Mesothelial cell of epicardium (in vitro differentiated cells): ENCODE measurements around the gene TEKT1. TPM values are rescaled to one million over a fixed set of nuclear protein-coding genes. Genes with fewer than 3 reads are reported as not detected.

Experiments
- DNase-seq, 2 experiments: peaks; one replicate each; pipeline ENCODE4 v3.0.0; 2021; ENCODE audit warnings: low spot score in 2 of 2; ENCODE audit not compliant: unreplicated experiment in 2 of 2
- H3K27ac Mint-ChIP-seq: 2 replicates; pipeline ENCODE4 v1.8.0; 2021; ENCODE audit warnings: mixed read lengths
- H3K27me3 Mint-ChIP-seq: 2 replicates; pipeline ENCODE4 v1.8.0; 2021; ENCODE audit warnings: low read depth, mixed read lengths
- H3K36me3 Mint-ChIP-seq: 2 replicates; pipeline ENCODE4 v1.8.0; 2021; ENCODE audit warnings: mixed read lengths
- H3K4me1 Mint-ChIP-seq: 2 replicates; pipeline ENCODE4 v1.8.0; 2021; ENCODE audit warnings: mixed read lengths
- H3K4me3 Mint-ChIP-seq: 2 replicates; pipeline ENCODE4 v1.8.0; 2021; ENCODE audit warnings: mild to moderate bottlenecking, moderate library complexity, mixed read lengths
- H3K9me3 Mint-ChIP-seq: 2 replicates; pipeline ENCODE4 v1.8.0; 2021; ENCODE audit warnings: mixed read lengths
- total RNA-seq: library from RNA; stranded (reverse); gene quantifications from 3 replicates; pipeline ENCODE4 v1.2.1, GENCODE V29; 2021
- TF ChIP-seq, protein P1 (sequence below): fragments of 200-600 bp; sonication (generic); IDR thresholded peaks from one replicate; pipeline ENCODE4 v1.5.0; 2021; ENCODE audit warnings: antibody characterized with exemption; ENCODE audit not compliant: unreplicated experiment

TEKT1 gene
- total RNA-seq, 1 donor from 2014 or later = not detected

DNA sequence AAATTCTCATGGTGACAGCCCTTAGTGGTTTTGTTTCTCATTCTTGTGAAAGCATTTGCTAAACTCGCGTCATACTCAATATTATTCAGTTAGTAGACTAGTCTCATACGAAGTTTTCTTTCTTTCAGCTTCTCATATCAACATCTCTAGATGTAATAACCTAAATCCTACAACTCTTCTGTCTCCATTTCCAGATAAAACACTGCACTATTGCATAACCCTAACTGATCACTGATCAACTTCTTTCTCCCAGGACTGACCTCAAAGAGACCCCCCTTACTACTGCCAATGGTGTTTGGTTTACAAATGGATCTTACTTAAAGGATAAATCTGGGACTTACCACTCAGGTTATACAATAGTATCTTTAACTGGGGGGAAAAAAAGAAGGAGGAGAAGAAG lies 36.3 kb upstream of the TEKT1 start:
- DNase-seq = no peak
- Mint-ChIP-seq H3K4me3 (no peak overlapping the region), H3K27ac (no peak overlapping the region), H3K36me3 (peaks cover 1% of the 10 kb centered on the region), H3K27me3 (peaks cover 5% of the 10 kb centered on the region), H3K9me3 (no peaks in the 10 kb centered on the region), H3K4me1 (no peaks in the 10 kb centered on the region)
- TF ChIP-seq, protein P1, sequence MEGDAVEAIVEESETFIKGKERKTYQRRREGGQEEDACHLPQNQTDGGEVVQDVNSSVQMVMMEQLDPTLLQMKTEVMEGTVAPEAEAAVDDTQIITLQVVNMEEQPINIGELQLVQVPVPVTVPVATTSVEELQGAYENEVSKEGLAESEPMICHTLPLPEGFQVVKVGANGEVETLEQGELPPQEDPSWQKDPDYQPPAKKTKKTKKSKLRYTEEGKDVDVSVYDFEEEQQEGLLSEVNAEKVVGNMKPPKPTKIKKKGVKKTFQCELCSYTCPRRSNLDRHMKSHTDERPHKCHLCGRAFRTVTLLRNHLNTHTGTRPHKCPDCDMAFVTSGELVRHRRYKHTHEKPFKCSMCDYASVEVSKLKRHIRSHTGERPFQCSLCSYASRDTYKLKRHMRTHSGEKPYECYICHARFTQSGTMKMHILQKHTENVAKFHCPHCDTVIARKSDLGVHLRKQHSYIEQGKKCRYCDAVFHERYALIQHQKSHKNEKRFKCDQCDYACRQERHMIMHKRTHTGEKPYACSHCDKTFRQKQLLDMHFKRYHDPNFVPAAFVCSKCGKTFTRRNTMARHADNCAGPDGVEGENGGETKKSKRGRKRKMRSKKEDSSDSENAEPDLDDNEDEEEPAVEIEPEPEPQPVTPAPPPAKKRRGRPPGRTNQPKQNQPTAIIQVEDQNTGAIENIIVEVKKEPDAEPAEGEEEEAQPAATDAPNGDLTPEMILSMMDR = no peak

DNA sequence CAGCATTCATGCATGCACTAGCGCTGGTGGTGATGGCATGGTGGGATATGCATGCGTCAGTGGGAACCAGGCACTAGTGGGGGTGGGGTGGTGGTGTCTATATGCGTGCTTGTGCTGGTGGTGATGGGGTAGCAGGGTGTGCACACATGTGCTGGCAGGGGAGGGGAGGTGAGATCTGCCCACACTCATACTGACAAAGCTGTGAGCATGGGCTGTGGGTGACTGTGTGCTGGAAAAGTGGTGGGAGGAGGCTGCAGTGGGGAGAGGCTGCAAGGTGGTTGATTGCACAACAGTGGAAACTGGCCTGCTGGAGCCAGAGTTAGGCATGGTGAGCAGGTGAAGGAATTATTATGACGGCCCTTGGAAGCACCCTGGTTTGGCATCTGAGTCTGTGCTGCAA lies 31.3 kb upstream of the TEKT1 start:
- Mint-ChIP-seq H3K9me3 (peaks cover 26% of the 10 kb centered on the region), H3K4me3 (no peak overlapping the region), H3K36me3 (peaks cover 19% of the 10 kb centered on the region), H3K27me3 (peaks cover 14% of the 10 kb centered on the region), H3K27ac (no peak overlapping the region), H3K4me1 (no peaks in the 10 kb centered on the region)
- TF ChIP-seq, protein P1 = no peak
- no peak for DNase-seq

DNA sequence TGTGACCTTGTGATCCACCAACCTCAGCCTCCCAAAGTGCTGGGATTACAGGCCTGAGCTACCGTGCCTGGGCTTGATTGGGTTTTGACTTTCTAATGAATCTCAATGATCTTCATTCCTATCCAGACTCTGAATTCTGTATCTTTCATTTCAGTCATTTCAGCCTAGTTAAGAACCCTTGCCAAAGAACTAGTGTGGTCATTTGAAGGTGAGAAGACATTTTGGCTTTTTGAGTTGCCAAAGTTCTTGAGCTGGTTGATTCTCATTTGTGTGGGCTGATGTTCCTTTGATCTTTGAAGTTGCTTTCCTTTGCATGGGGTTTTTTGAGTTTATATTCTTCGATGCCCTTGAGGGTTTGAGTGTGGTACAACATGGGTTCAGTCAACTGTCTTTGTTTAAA lies 30.6 kb upstream of the TEKT1 start:
- H3K27me3 Mint-ChIP-seq = peaks cover 18% of the 10 kb centered on the region

DNA sequence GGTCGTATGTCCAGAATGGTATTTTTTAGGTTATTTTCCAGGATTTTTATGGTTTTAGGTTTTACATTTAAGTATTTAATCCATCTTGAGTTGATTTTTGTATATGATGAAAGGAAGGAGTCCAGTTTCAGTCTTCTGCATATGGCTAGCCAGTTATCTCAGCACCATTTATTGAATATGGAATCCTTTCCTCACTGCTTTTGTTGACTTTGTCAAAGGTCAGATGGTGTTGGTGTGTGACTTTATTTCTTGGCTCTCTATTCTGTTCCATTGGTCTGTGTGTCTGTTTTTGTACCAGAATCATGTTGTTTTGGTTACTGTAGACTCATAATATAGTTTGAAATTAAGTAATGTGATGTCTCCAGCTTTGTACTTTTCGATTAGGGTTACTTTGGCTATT lies 26.4 kb upstream of the TEKT1 start:
- H3K4me1 Mint-ChIP-seq = peaks cover 10% of the 10 kb centered on the region
- H3K27ac Mint-ChIP-seq = no peak overlapping the region
- peaks cover 32% of the 10 kb centered on the region for H3K9me3 Mint-ChIP-seq
- no peak for DNase-seq
- TF ChIP-seq, protein P1 = no peak
- peaks cover 21% of the 10 kb centered on the region for H3K27me3 Mint-ChIP-seq
- H3K4me3 Mint-ChIP-seq = no peak overlapping the region
- peaks cover 25% of the 10 kb centered on the region for H3K36me3 Mint-ChIP-seq

More for the DNA sequence above, 30.6 kb upstream of the TEKT1 start:
- TF ChIP-seq, protein P1 = no peak
- Mint-ChIP-seq H3K27ac (no peak overlapping the region), H3K4me1 (no peaks in the 10 kb centered on the region), H3K4me3 (no peak overlapping the region), H3K9me3 (peaks cover 32% of the 10 kb centered on the region), H3K36me3 (peaks cover 23% of the 10 kb centered on the region)
- DNase-seq = no peak

DNA sequence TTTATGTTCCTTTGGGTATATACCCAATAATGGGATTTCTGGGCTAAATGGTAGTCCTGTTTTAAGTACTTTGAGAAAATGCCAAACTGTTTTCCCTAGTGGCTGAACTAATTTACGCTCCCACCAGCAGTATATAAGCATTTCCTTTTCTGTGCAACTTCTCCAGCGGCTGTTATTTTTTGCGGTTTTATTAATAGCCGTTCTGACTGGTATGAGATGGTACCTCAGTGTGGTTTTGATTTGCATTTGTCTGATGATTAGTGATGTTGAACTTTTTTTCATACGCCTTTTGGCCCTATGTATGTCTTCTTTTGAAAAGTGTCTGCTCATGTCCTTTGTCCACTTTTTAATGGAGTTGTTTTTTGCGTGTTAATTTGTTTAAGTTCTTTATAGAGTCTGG lies 25.8 kb upstream of the TEKT1 start:
- Mint-ChIP-seq H3K4me3 (no peak overlapping the region), H3K9me3 (peaks cover 32% of the 10 kb centered on the region), H3K4me1 (peaks cover 10% of the 10 kb centered on the region), H3K27me3 (peaks cover 23% of the 10 kb centered on the region), H3K27ac (no peak overlapping the region), H3K36me3 (peaks cover 25% of the 10 kb centered on the region)
- DNase-seq = no peak
- TF ChIP-seq, protein P1 = no peak

DNA sequence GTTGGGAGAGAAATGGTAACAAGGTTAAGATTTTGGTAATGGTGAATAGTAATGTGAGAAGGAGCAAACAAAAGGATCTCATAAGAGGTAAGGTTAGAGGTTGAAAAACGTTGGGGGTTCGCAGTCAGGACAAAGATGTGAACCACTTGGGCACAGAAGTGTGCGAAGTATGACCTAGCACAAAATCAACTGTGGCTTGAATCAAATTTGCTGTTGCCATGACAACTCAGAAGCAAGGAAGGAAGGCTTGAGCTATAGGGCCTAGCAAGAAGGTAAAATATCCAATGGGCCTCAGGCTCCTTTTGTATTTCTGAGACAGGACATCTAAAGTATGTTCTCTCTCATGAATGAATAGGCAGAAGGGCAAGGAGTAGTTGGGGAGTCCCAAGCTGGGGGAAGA lies 24.5 kb upstream of the TEKT1 start:
- DNase-seq = no peak
- TF ChIP-seq, protein P1 = no peak
- peaks cover 25% of the 10 kb centered on the region for H3K36me3 Mint-ChIP-seq
- peaks cover 10% of the 10 kb centered on the region for H3K4me1 Mint-ChIP-seq
- no peak overlapping the region for H3K27ac Mint-ChIP-seq
- peaks cover 30% of the 10 kb centered on the region for H3K9me3 Mint-ChIP-seq
- H3K4me3 Mint-ChIP-seq = no peak overlapping the region
- peaks cover 28% of the 10 kb centered on the region for H3K27me3 Mint-ChIP-seq
